Measurements from ENCODE around the gene MED22. TPM values are rescaled to one million over a fixed set of nuclear protein-coding genes. Genes with fewer than 3 reads are reported as not detected.

Gene MED22
- total and polyA plus RNA-seq, 2 experiments from 2014 or later: 20.9 to 85.7 TPM

GRCh38 chr9:133371261-133371711, 23.4 kb upstream of the MED22 start (continued):
- TF ChIP-seq ZNF331 (CRISPR knock-in tag; IDR thresholded peaks at IDR 0.05; ENCODE audit: low read depth) (no peak), EZH2 (IDR thresholded peaks at IDR 0.05; ENCODE audit: low read depth, unreplicated experiment) (no peak), POLR2AphosphoS5 (IDR thresholded peaks at IDR 0.05; ENCODE audit: low read depth) (no peak), REST (IDR thresholded peaks at IDR 0.05; ENCODE audit: unreplicated experiment) (no peak), ZNF114 (CRISPR knock-in tag; IDR thresholded peaks at IDR 0.05) (no peak), NANOG (IDR thresholded peaks at IDR 0.05; ENCODE audit: borderline replicate concordance) (no peak), EZH2phosphoT487 (IDR thresholded peaks at IDR 0.05; ENCODE audit: unreplicated experiment) (no peak)

- H3F3A ChIP-seq (replicated peaks; ENCODE audit: low read depth): peaks cover 2% of the 10 kb centered on the region; the same call in 1 of the 2 replicates
- no peak overlapping the region for H2AFZ ChIP-seq
- Mint-ChIP-seq H3K27ac (no peak overlapping the region), H3K27me3 (ENCODE audit: insufficient read depth, low read depth, poor library complexity) (peaks cover 11% of the 10 kb centered on the region), H3K36me3 (ENCODE audit: low read depth) (peaks cover 53% of the 10 kb centered on the region), H3K9me3 (no peaks in the 10 kb centered on the region), H3K4me3 (no peak overlapping the region), H3K4me1 (peaks cover 18% of the 10 kb centered on the region)
- H3K27me3 ChIP-seq (ENCODE audit: insufficient read depth): no peaks in the 10 kb centered on the region
- H3K9me2 ChIP-seq (ENCODE audit: insufficient read depth): no peaks in the 10 kb centered on the region
- H3K4me3 ChIP-seq: no peak overlapping the region
- DNase-seq (ENCODE audit: low spot score) (no peak), ATAC-seq (no peak)
- H3K4me1 ChIP-seq (ENCODE audit: insufficient read depth): peaks cover 6% of the 10 kb centered on the region; the same call in 1 of the 2 replicates
- H3K36me3 ChIP-seq (ENCODE audit: insufficient read depth): peaks cover 10% of the 10 kb centered on the region
- no peak overlapping the region for H3K4me2 ChIP-seq
- H3K27ac ChIP-seq (ENCODE audit: low read depth): no peak overlapping the region
- H3K79me2 ChIP-seq (replicated peaks; ENCODE audit: insufficient read depth): peaks cover 93% of the 10 kb centered on the region
- peaks cover 77% of the 10 kb centered on the region for H4K20me1 ChIP-seq (replicated peaks; ENCODE audit: insufficient read depth)
- TF ChIP-seq REST (IDR thresholded peaks at IDR 0.05; ENCODE audit: unreplicated experiment): no peak
- no peak for TF ChIP-seq JUNB (IDR thresholded peaks at IDR 0.05; ENCODE audit: unreplicated experiment)
- TF ChIP-seq EZH2 (IDR thresholded peaks at IDR 0.05; ENCODE audit: low read depth, unreplicated experiment): no peak
- TF ChIP-seq CREB1 (CRISPR knock-in tag; IDR thresholded peaks at IDR 0.05; ENCODE audit: low read depth): no peak
- no peak for TF ChIP-seq CTCF (conservative IDR thresholded peaks at IDR 0.05; ENCODE audit: low read depth in 2 of 2)
- TF ChIP-seq ZNF114 (CRISPR knock-in tag; IDR thresholded peaks at IDR 0.05): no peak
- no peak for TF ChIP-seq POLR2AphosphoS5 (IDR thresholded peaks at IDR 0.05; ENCODE audit: low read depth)
Observed at GRCh38 chr9:133370685-133371084, 22.8 kb upstream of the MED22 start.
